Stimulated activated naive CD8-positive, alpha-beta T cell treated with anti-CD3 and anti-CD28 coated beads, Interleukin-15, amount 100 ng/mL, for 72 hours (primary cell): ENCODE measurements around the gene EEF2KMT.

Experiments used
- ATAC-seq: fragments of 150-1000 bp; cut with Tn5 transposase; 2 replicates; pipeline ENCODE4 v1.10.0; 2021; ENCODE audit warnings: mild to moderate bottlenecking, moderate library complexity
- DNase-seq, 2 donors: peaks; one replicate each; pipeline ENCODE4 v3.0.0; 2021 to 2022
- H3K27ac Mint-ChIP-seq, 2 donors: one replicate each; pipeline ENCODE4 v1.8.0; 2022; ENCODE audit warnings: mild to moderate bottlenecking in 2 of 2, mixed read lengths in 2 of 2, moderate library complexity in 2 of 2
- H3K27me3 Mint-ChIP-seq: one replicate; pipeline ENCODE4 v1.8.0; 2022; ENCODE audit warnings: mixed read lengths
- H3K4me1 Mint-ChIP-seq: one replicate; pipeline ENCODE4 v1.8.0; 2022; ENCODE audit warnings: mild to moderate bottlenecking, mixed read lengths
- H3K4me3 Mint-ChIP-seq, 2 donors: one replicate each; pipeline ENCODE4 v1.8.0; 2022; ENCODE audit warnings: mild to moderate bottlenecking in 2 of 2, mixed read lengths in 2 of 2, moderate library complexity in 1 of 2
- H3K9me3 Mint-ChIP-seq, 2 donors: one replicate each; pipeline ENCODE4 v1.8.0; 2022; ENCODE audit warnings: mixed read lengths in 2 of 2

Gene EEF2KMT

GRCh38 chr16:5042574-5043171 is 54.9 kb downstream of the EEF2KMT start:
- no peak overlapping the region for H3K27ac Mint-ChIP-seq
- DNase-seq = no peak
- no peak for ATAC-seq
- H3K9me3 Mint-ChIP-seq = no peaks in the 10 kb centered on the region
- no peaks in the 10 kb centered on the region for H3K27me3 Mint-ChIP-seq
- no peak overlapping the region for H3K4me3 Mint-ChIP-seq
- H3K4me1 Mint-ChIP-seq = no peaks in the 10 kb centered on the region

- H3K4me1 Mint-ChIP-seq = no peaks in the 10 kb centered on the region
- H3K27ac Mint-ChIP-seq = no peak overlapping the region
- H3K9me3 Mint-ChIP-seq = no peaks in the 10 kb centered on the region
- H3K4me3 Mint-ChIP-seq = no peak overlapping the region
- DNase-seq = no peak
- H3K27me3 Mint-ChIP-seq = no peaks in the 10 kb centered on the region
- no peak for ATAC-seq
Observed at GRCh38 chr16:5041600-5042133, 55.9 kb downstream of the EEF2KMT start.

- Mint-ChIP-seq H3K4me3 (no peak overlapping the region), H3K4me1 (peaks cover 4% of the 10 kb centered on the region), H3K27me3 (no peaks in the 10 kb centered on the region), H3K27ac (no peak overlapping the region), H3K9me3 (no peaks in the 10 kb centered on the region)
- no peak for ATAC-seq
- no peak for DNase-seq
Observed at GRCh38 chr16:5040451-5040850, 57.1 kb downstream of the EEF2KMT start.

GRCh38 chr16:5036228-5037156 is 61.1 kb downstream of the EEF2KMT start:
- no peak for ATAC-seq
- Mint-ChIP-seq H3K27me3 (no peaks in the 10 kb centered on the region), H3K27ac (no peak overlapping the region), H3K4me3 (no peak overlapping the region), H3K9me3 (no peaks in the 10 kb centered on the region), H3K4me1 (peaks cover 37% of the 10 kb centered on the region)
- DNase-seq = no peak

GRCh38 chr16:5035909-5036227 is 61.7 kb downstream of the EEF2KMT start:
- no peaks in the 10 kb centered on the region for H3K27me3 Mint-ChIP-seq
- H3K4me1 Mint-ChIP-seq = peaks cover 37% of the 10 kb centered on the region
- H3K27ac Mint-ChIP-seq = no peak overlapping the region
- H3K4me3 Mint-ChIP-seq = no peak overlapping the region
- ATAC-seq (no peak), DNase-seq (no peak)
- H3K9me3 Mint-ChIP-seq = no peaks in the 10 kb centered on the region
